Keratinocyte (primary cell): ENCODE measurements around the gene INSR. TPM values are rescaled to one million over a fixed set of nuclear protein-coding genes. Genes with fewer than 3 reads are reported as not detected.

ENCODE experiments used
- DNase-seq: peaks from one replicate; pipeline ENCODE4 v3.0.0-alpha.2; 2011; ENCODE audit warnings: low read depth, missing footprints, low spot score
- FAIRE-seq: peaks from 2 replicates; lab custom pipeline; 2011; peaks lifted over from hg19 to GRCh38; lab: Jason Lieb, UNC
- H2AFZ ChIP-seq: 2 replicates; pipeline ENCODE4 v1.6.0; 2012; ENCODE audit warnings: low read length, control low read depth, inconsistent platforms; ENCODE audit not compliant: control insufficient read depth
- H3K27ac ChIP-seq: 2 replicates; pipeline ENCODE4 v1.5.1; 2011; ENCODE audit warnings: low read length; ENCODE audit not compliant: control insufficient read depth, insufficient read depth
- H3K27me3 ChIP-seq: 3 replicates; pipeline ENCODE4 v1.6.0; 2011; ENCODE audit warnings: low read length; ENCODE audit not compliant: control insufficient read depth, insufficient read depth; ENCODE audit errors: extremely low read depth
- H3K36me3 ChIP-seq, 2 experiments: 2 replicates in 1 of 2; 3 replicates in 1 of 2; pipeline ENCODE4 v1.5.1; 2011; ENCODE audit warnings: low read length in 2 of 2, mild to moderate bottlenecking in 1 of 2; ENCODE audit not compliant: control insufficient read depth in 2 of 2, insufficient read depth in 2 of 2; ENCODE audit errors: extremely low read depth in 1 of 2
- H3K4me1 ChIP-seq: 3 replicates; pipeline ENCODE4 v1.5.1; 2011; ENCODE audit warnings: low read length; ENCODE audit not compliant: control insufficient read depth, insufficient read depth; ENCODE audit errors: extremely low read depth
- H3K4me2 ChIP-seq: 3 replicates; pipeline ENCODE4 v1.6.0; 2011; ENCODE audit warnings: low read depth, low read length; ENCODE audit not compliant: control insufficient read depth, insufficient read depth; ENCODE audit errors: extremely low read depth
- H3K4me3 ChIP-seq, 3 experiments: fragments of 200-600 bp in 1 of 3; sonication (generic) in 1 of 3; 2 replicates in 2 of 3; 3 replicates in 1 of 3; pipeline ENCODE4 v1.5.1; 2011 to 2016; ENCODE audit warnings: low read length in 3 of 3, mild to moderate bottlenecking in 3 of 3, control low read depth in 2 of 3, inconsistent platforms in 1 of 3, low read depth in 1 of 3, mixed read lengths in 1 of 3, mixed run types in 1 of 3, moderate library complexity in 1 of 3; ENCODE audit not compliant: control insufficient read depth in 2 of 3, insufficient read depth in 2 of 3; ENCODE audit errors: extremely low read depth in 1 of 3
- H3K79me2 ChIP-seq: 2 replicates; pipeline ENCODE4 v1.6.0; 2012; ENCODE audit warnings: low read length; ENCODE audit not compliant: control insufficient read depth, insufficient read depth
- H3K9ac ChIP-seq: 3 replicates; pipeline ENCODE4 v1.6.0; 2011; ENCODE audit warnings: low read length; ENCODE audit not compliant: control insufficient read depth, insufficient read depth; ENCODE audit errors: extremely low read depth
- H3K9me1 ChIP-seq: 3 replicates; pipeline ENCODE4 v1.6.0; 2011; ENCODE audit warnings: low read length; ENCODE audit not compliant: control insufficient read depth, insufficient read depth; ENCODE audit errors: extremely low read depth
- H3K9me3 ChIP-seq: 2 replicates; pipeline ENCODE4 v1.5.1; 2012; ENCODE audit warnings: low read depth, low read length; ENCODE audit not compliant: control insufficient read depth
- H4K20me1 ChIP-seq: 3 replicates; pipeline ENCODE4 v1.6.0; 2011; ENCODE audit warnings: low read length; ENCODE audit not compliant: control insufficient read depth, insufficient read depth; ENCODE audit errors: extremely low read depth
- CTCF ChIP-seq, 3 experiments: IDR thresholded peaks in 1 of 3; conservative IDR thresholded peaks in 1 of 3; optimal IDR thresholded peaks in 1 of 3; 2 replicates in 2 of 3; 3 replicates in 1 of 3; pipeline versions ENCODE3 to v1.5.1; 2011; ENCODE audit warnings: low read length in 3 of 3, mild to moderate bottlenecking in 3 of 3, moderate library complexity in 2 of 3, control low read depth in 1 of 3, inconsistent platforms in 1 of 3; ENCODE audit not compliant: insufficient read depth in 2 of 3; ENCODE audit errors: extremely low read depth in 1 of 3
- EZH2 ChIP-seq: IDR thresholded peaks from one replicate; pipeline ENCODE4 v1.6.1; 2012; ENCODE audit warnings: inconsistent platforms, mild to moderate bottlenecking, low read length, moderate library complexity
- dilution Hi-C: fragments of 300-500 bp; cut with MboI; formaldehyde crosslinking; loops from one replicate; pipeline ENCODE4 v1.7.0; 2020; ENCODE audit warnings: low sequenced_read_pairs; ENCODE audit not compliant: extremely low pct_ligation_motif_present
- polyA plus RNA-seq, 5 experiments: library from polyadenylated mRNA; depleted of rRNA in 3 of 5; stranded (reverse) in 3 of 5; stranded (forward) in 1 of 5; unstranded in 1 of 5; fragments of >200 nt; gene quantifications; 1 replicate in 1 of 5; 2 replicates in 3 of 5; 3 replicates in 1 of 5; pipeline versions ENCODE4 v1.2.1 to v1.2.3, GENCODE V29; 2011 to 2012; ENCODE audit warnings: missing spikeins in 2 of 5, low read depth in 1 of 5, low replicate concordance in 1 of 5

INSR gene
- polyA plus RNA-seq, 1 donor (not counting 4 experiments of a cell fraction or from before 2014, with no cell fraction given): 1.2 TPM

DNA sequence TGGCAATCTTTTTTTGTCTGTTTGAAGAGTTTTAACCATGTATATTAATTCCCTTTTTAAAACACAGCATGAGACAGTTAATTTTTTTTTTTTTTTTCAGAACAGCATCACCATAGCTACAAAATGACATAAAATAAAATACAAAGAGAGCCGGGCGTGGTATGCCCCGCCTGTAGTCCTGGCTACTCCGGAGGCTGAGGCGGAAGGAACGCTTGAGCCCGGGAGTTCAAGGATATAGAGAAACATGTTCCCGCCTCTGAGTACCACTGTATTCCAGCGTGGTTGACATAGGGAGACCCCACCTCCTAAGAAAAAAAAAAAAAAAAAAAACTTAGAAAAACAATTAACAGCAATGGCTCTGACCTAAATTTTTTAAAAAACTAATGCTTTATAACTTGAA, 10.0 kb upstream of the INSR start:
- no peak overlapping the region for H3K9ac ChIP-seq
- dilution Hi-C loops: no loop called here
- H3K4me3 ChIP-seq: no peak overlapping the region
- no peaks in the 10 kb centered on the region for H4K20me1 ChIP-seq
- no peak for DNase-seq
- FAIRE-seq: no peak
- no peaks in the 10 kb centered on the region for H3K36me3 ChIP-seq
- no peaks in the 10 kb centered on the region for H3K4me1 ChIP-seq
- TF ChIP-seq CTCF (optimal IDR thresholded peaks at IDR 0.05 in 1 of 3, IDR thresholded peaks at IDR 0.05 in 1 of 3, conservative IDR thresholded peaks at IDR 0.05 in 1 of 3; ENCODE audit: extremely low read depth in 1 of 3, insufficient read depth in 2 of 3, low read length in 3 of 3) (no peak), EZH2 (no peak)
- no peaks in the 10 kb centered on the region for H3K79me2 ChIP-seq
- no peaks in the 10 kb centered on the region for H3K9me3 ChIP-seq
- no peaks in the 10 kb centered on the region for H3K27me3 ChIP-seq
- H3K4me2 ChIP-seq: no peak overlapping the region
- H2AFZ ChIP-seq: no peak overlapping the region
- H3K9me1 ChIP-seq: no peaks in the 10 kb centered on the region
- H3K27ac ChIP-seq: no peak overlapping the region

- Histone ChIP-seq H3K4me2 (no peak overlapping the region), H3K9ac (no peak overlapping the region), H3K4me1 (no peaks in the 10 kb centered on the region), H4K20me1 (no peaks in the 10 kb centered on the region), H3K36me3 (no peaks in the 10 kb centered on the region), H3K9me3 (no peaks in the 10 kb centered on the region), H3K4me3 (no peak overlapping the region), H3K79me2 (no peaks in the 10 kb centered on the region), H3K27ac (no peak overlapping the region), H2AFZ (no peak overlapping the region), H3K9me1 (no peaks in the 10 kb centered on the region), H3K27me3 (no peaks in the 10 kb centered on the region)
- no peak for TF ChIP-seq EZH2
- TF ChIP-seq CTCF (optimal IDR thresholded peaks at IDR 0.05 in 1 of 3, IDR thresholded peaks at IDR 0.05 in 1 of 3, conservative IDR thresholded peaks at IDR 0.05 in 1 of 3; ENCODE audit: extremely low read depth in 1 of 3, insufficient read depth in 2 of 3, low read length in 3 of 3): no peak
- FAIRE-seq: no peak
- dilution Hi-C loops: no loop called here
- no peak for DNase-seq
These were observed 9.3 kb upstream of the INSR start for GRCh38 chr19:7303470-7303869.
